CD14-positive monocyte (primary cell): Measurements from ENCODE around the gene INPP5A. TPM values are rescaled to one million over a fixed set of nuclear protein-coding genes. Genes with fewer than 3 reads are reported as not detected.
A peak's percentile ranks its signal among the peaks of the same experiment; 100 is the strongest.

ENCODE experiments used
- DNase-seq, 3 donors: peaks; one replicate each; pipeline ENCODE4 v3.0.0-alpha.2; 2011 to 2022
- H2AFZ ChIP-seq: 2 replicates; pipeline ENCODE4 v1.6.0; 2012; ENCODE audit warnings: mild to moderate bottlenecking, low read depth, low read length, inconsistent platforms; ENCODE audit not compliant: insufficient read depth, poor library complexity, severe bottlenecking
- H3K27ac ChIP-seq, 2 donors: 1 replicate in 1 of 2; 2 replicates in 1 of 2; pipeline ENCODE4 v1.5.1; 2012 to 2013; ENCODE audit warnings: low read length in 2 of 2, control low read depth in 1 of 2, inconsistent platforms in 1 of 2, low read depth in 1 of 2, mild to moderate bottlenecking in 1 of 2
- H3K27me3 ChIP-seq, 2 donors: one replicate each; pipeline versions ENCODE4 v1.6.0 to v1.6.1; 2011 to 2013; ENCODE audit warnings: low read length in 2 of 2; ENCODE audit not compliant: control insufficient read depth in 2 of 2, insufficient read depth in 2 of 2
- H3K36me3 ChIP-seq, 2 donors: replicated peaks in 1 of 2; 1 replicate in 1 of 2; 2 replicates in 1 of 2; pipeline versions ENCODE4 v1.5.1 to v1.6.1; 2012 to 2013; ENCODE audit warnings: low read length in 2 of 2, control low read depth in 1 of 2, inconsistent platforms in 1 of 2, mild to moderate bottlenecking in 1 of 2; ENCODE audit not compliant: insufficient read depth in 2 of 2, control insufficient read depth in 1 of 2
- H3K4me1 ChIP-seq, 2 donors: 1 replicate in 1 of 2; 2 replicates in 1 of 2; pipeline versions ENCODE4 v1.5.1 to v1.6.1; 2012 to 2013; ENCODE audit warnings: low read length in 2 of 2, control low read depth in 1 of 2, inconsistent platforms in 1 of 2, mild to moderate bottlenecking in 1 of 2, moderate library complexity in 1 of 2; ENCODE audit not compliant: insufficient read depth in 2 of 2, control insufficient read depth in 1 of 2
- H3K4me2 ChIP-seq: replicated peaks from 2 replicates; pipeline ENCODE3; 2012; ENCODE audit warnings: low read length, moderate library complexity, mild to moderate bottlenecking; ENCODE audit not compliant: poor library complexity, severe bottlenecking; ENCODE audit errors: extremely low read depth
- H3K4me3 ChIP-seq, 3 experiments: fragments of 200-600 bp in 1 of 3; sonication (generic) in 1 of 3; replicated peaks in 1 of 3; 1 replicate in 2 of 3; 2 replicates in 1 of 3; pipeline ENCODE4 v1.5.1; 2011 to 2013; ENCODE audit warnings: low read length in 3 of 3, mild to moderate bottlenecking in 3 of 3, control low read depth in 2 of 3, low read depth in 2 of 3, inconsistent platforms in 1 of 3, moderate library complexity in 1 of 3
- H3K79me2 ChIP-seq: 2 replicates; pipeline ENCODE4 v1.6.0; 2012; ENCODE audit warnings: mild to moderate bottlenecking, control low read depth, inconsistent platforms, low read length, moderate library complexity; ENCODE audit not compliant: insufficient read depth
- H3K9ac ChIP-seq: 2 replicates; pipeline ENCODE4 v1.6.0; 2017; ENCODE audit warnings: low read length, mild to moderate bottlenecking; ENCODE audit not compliant: insufficient read depth, poor library complexity, severe bottlenecking
- H3K9me3 ChIP-seq, 2 donors: replicated peaks in 1 of 2; 1 replicate in 1 of 2; 2 replicates in 1 of 2; pipeline versions ENCODE4 v1.5.1 to v1.6.1; 2012 to 2013; ENCODE audit warnings: low read length in 2 of 2, control low read depth in 1 of 2; ENCODE audit not compliant: control insufficient read depth in 1 of 2, insufficient read depth in 1 of 2
- H4K20me1 ChIP-seq: 2 replicates; pipeline ENCODE4 v1.6.0; 2012; ENCODE audit warnings: mild to moderate bottlenecking, low read length, control low read depth, moderate library complexity; ENCODE audit not compliant: insufficient read depth
- H3K27ac Mint-ChIP-seq, 7 donors: one replicate each; pipeline ENCODE4 v1.8.0; 2020; ENCODE audit warnings: mild to moderate bottlenecking in 7 of 7, mixed read lengths in 7 of 7, moderate library complexity in 6 of 7, inconsistent platforms in 2 of 7
- H3K27me3 Mint-ChIP-seq, 3 donors: one replicate each; pipeline ENCODE4 v1.8.0; 2021 to 2022; ENCODE audit warnings: low read depth in 3 of 3, mild to moderate bottlenecking in 3 of 3, mixed read lengths in 3 of 3, moderate library complexity in 3 of 3, inconsistent platforms in 1 of 3
- H3K36me3 Mint-ChIP-seq, 2 donors: one replicate each; pipeline ENCODE4 v1.8.0; 2020; ENCODE audit warnings: mixed read lengths in 2 of 2, inconsistent platforms in 1 of 2, mild to moderate bottlenecking in 1 of 2
- H3K4me1 Mint-ChIP-seq: one replicate; pipeline ENCODE4 v1.8.0; 2020; ENCODE audit warnings: mild to moderate bottlenecking, mixed read lengths
- H3K4me3 Mint-ChIP-seq, 2 donors: one replicate each; pipeline ENCODE4 v1.8.0; 2020; ENCODE audit warnings: mild to moderate bottlenecking in 2 of 2, mixed read lengths in 2 of 2, moderate library complexity in 1 of 2
- H3K9me3 Mint-ChIP-seq, 7 donors: one replicate each; pipeline ENCODE4 v1.8.0; 2020 to 2022; ENCODE audit warnings: mixed read lengths in 7 of 7, mild to moderate bottlenecking in 6 of 7, moderate library complexity in 6 of 7, inconsistent platforms in 2 of 7
- CTCF ChIP-seq: fragments of 200-600 bp; IDR thresholded peaks from one replicate; pipeline ENCODE4 v1.8.0; 2022; ENCODE audit warnings: antibody characterized with exemption, mild to moderate bottlenecking
- WGBS: methylation state at CpG from one replicate; pipeline ENCODE4 v1.1.5; 2013; ENCODE audit warnings: missing lambda C conversion rate; ENCODE audit not compliant: insufficient coverage; 5-methylcytosine and 5-hydroxymethylcytosine counted together
- intact Hi-C, 2 donors: fragments of 100-400 bp; cut with micrococcal nuclease; formaldehyde crosslinking; loops; one replicate each; pipeline versions ENCODE4 v1.15.0 to v1.15.1; 2023
- polyA plus RNA-seq, 3 donors: library from polyadenylated mRNA; depleted of rRNA in 1 of 3; unstranded in 2 of 3; stranded (reverse) in 1 of 3; fragments of 300-500 nt in 2 of 3; fragments of >200 nt in 1 of 3; fragmentation: Illumina TruSeq in 2 of 3; gene quantifications; 1 replicate in 2 of 3; 2 replicates in 1 of 3; pipeline ENCODE4 v1.2.3, GENCODE V29; 2012 to 2021

INPP5A gene
- polyA plus RNA-seq, 3 donors: 0.87 to 17.2 (median 2.9) TPM

DNA sequence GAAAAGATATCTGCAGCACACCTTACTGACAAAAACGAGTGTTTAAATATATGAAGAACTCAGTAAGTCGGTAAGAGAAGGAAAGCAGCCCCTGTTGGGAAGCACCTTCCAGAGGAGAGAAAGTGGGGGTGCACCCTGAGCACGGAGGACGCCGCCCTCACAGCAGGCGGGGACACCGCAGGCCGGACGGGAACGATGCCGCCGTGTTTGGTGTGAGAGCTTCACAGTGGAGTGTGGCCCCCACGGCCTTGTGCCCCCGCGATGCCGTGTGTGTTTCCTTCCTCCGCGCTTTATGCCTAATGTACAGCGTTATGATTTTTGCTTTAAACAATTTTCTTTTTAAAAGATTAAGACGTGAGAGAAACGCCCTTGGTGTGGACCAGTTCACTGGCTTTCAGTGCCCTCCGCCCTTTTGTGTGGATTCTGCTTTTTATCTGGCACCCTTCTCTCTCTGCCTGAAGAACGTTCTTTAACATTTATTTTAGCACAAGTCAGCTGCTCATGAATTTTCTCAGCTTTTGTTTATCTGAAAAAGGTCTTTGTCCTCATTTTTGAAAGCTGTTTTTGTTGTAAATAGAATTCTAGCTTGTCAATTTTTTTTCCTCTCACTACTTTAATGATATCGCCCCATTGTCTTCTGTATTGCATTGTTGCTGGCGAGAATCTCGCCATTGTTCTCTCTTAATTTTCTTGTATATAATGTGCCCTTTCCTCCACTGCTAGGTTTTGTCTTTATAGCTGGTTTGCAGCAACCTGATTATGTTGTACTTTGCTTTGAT is 110.7 kb downstream of the INPP5A start:
- no peak overlapping the region for H3K4me3 ChIP-seq
- H4K20me1 ChIP-seq: peaks cover 44% of the 10 kb centered on the region
- peaks cover 36 to 68% of the 10 kb centered on the region in 2 donors for H3K36me3 ChIP-seq
- intact Hi-C loops: no loop called here
- no peak overlapping the region for H3K4me2 ChIP-seq
- H3K4me3 Mint-ChIP-seq: no peak overlapping the region
- TF ChIP-seq CTCF: no peak
- DNase-seq: no peak
- no peaks in the 10 kb centered on the region for H3K9me3 ChIP-seq
- peaks cover 0 to 4% (median 0%) of the 10 kb centered on the region in 3 donors for H3K27me3 Mint-ChIP-seq
- peak overlapping the region in 1 of 7 donors; percentile 22 for H3K27ac Mint-ChIP-seq
- WGBS: 93% methylated on average over 21 of the region's 26 CpGs
- no peak overlapping the region for H3K27ac ChIP-seq
- H3K4me1 Mint-ChIP-seq: no peaks in the 10 kb centered on the region
- H3K9ac ChIP-seq: no peak overlapping the region
- H3K9me3 Mint-ChIP-seq: no peaks in the 10 kb centered on the region
- H3K4me1 ChIP-seq: no peaks in the 10 kb centered on the region
- H3K79me2 ChIP-seq: peaks cover 19% of the 10 kb centered on the region
- no peaks in the 10 kb centered on the region for H3K27me3 ChIP-seq
- H2AFZ ChIP-seq: no peak overlapping the region
- peaks cover 46 to 67% of the 10 kb centered on the region in 2 donors for H3K36me3 Mint-ChIP-seq

DNA sequence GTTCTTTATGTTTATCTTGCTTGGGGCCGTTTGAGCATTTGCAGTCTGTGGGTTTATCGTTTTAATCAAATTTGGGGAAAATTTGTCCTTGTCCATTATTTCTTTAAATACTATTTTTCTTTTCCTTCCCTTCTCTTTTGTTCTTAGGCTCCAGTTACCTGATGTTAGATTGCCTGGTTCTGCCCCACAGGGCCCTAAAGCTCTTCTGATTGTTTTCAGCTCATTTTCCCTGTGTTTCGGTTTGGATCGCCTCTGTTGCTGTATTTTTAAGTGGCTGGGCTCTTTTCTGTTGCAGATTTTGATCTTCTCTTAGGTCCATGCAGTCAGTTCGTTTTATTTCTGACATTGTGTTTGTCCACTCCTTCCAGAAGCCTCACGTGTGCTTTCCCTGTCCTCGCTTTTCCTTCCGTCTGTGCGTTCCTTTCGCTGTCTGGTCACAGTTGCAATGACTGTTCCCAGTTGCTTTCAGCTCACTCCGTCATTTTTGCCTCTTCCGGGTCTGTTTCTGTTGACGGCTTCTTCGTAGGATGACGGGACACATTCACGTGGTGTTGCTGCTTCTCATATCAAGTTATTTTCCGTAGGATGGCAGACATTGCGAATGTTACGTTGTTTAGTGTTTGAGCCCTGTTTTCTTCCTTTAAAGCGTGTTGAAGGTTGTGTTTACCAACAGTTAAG is 111.4 kb downstream of the INPP5A start:
- Mint-ChIP-seq H3K36me3 (peaks cover 48 to 67% of the 10 kb centered on the region in 2 donors), H3K27ac (no peak overlapping the region), H3K4me1 (no peaks in the 10 kb centered on the region), H3K27me3 (peaks cover 0 to 4% (median 0%) of the 10 kb centered on the region in 3 donors), H3K4me3 (no peak overlapping the region), H3K9me3 (no peaks in the 10 kb centered on the region)
- Histone ChIP-seq H3K27me3 (no peaks in the 10 kb centered on the region), H3K4me1 (no peaks in the 10 kb centered on the region), H3K4me2 (no peak overlapping the region), H3K9me3 (no peaks in the 10 kb centered on the region), H2AFZ (no peak overlapping the region), H4K20me1 (peaks cover 38% of the 10 kb centered on the region), H3K4me3 (no peak overlapping the region), H3K9ac (no peak overlapping the region), H3K79me2 (peaks cover 13% of the 10 kb centered on the region), H3K36me3 (peaks cover 36 to 70% of the 10 kb centered on the region in 2 donors), H3K27ac (no peak overlapping the region)
- TF ChIP-seq CTCF: no peak
- 98% methylated on average over 18 of the region's 20 CpGs for WGBS
- intact Hi-C loops: no loop called here
- DNase-seq: no peak
